OCI-LY3 (cell line): ENCODE data around the gene AHDC1.
"Not testable (repeated sequence)": the region's sequence is repeated elsewhere in the genome, so short reads cannot be mapped to it uniquely, and the experiment has no call there.

Source experiments
- EZH2phosphoT487 ChIP-seq: fragments of 200-600 bp; shearing (Covaris generic); IDR thresholded peaks from 2 replicates; pipeline ENCODE4 v1.6.1; 2018; ENCODE audit warnings: antibody characterized with exemption, mixed run types, low read depth
- TF ChIP-seq, protein P1 (sequence below): fragments of 200-600, 300-600 bp; sonication (generic); IDR thresholded peaks from 2 replicates; pipeline ENCODE4 v1.5.1; 2014; ENCODE audit warnings: antibody characterized with exemption, low read length, low read depth

DNA sequence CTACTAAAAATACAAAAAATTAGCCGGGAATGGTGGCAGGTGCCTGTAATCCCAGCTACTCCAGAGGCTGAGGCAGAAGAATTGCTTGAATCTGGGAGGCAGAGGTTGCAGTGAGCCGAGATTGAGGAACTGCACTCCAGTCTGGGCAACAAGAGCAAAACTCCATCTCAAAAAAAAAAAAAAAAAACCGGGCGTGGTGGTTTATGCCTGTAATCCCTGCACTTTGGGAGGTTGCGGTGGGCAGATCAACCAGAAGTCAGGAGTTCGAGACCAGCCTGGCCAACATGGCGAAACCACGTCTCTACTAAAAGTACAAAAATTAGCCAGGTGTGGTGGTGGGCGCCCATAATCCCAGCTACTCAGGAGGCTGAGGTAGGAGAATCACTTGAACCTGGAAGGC is 36.6 kb upstream of the AHDC1 start:
- TF ChIP-seq, protein P1, sequence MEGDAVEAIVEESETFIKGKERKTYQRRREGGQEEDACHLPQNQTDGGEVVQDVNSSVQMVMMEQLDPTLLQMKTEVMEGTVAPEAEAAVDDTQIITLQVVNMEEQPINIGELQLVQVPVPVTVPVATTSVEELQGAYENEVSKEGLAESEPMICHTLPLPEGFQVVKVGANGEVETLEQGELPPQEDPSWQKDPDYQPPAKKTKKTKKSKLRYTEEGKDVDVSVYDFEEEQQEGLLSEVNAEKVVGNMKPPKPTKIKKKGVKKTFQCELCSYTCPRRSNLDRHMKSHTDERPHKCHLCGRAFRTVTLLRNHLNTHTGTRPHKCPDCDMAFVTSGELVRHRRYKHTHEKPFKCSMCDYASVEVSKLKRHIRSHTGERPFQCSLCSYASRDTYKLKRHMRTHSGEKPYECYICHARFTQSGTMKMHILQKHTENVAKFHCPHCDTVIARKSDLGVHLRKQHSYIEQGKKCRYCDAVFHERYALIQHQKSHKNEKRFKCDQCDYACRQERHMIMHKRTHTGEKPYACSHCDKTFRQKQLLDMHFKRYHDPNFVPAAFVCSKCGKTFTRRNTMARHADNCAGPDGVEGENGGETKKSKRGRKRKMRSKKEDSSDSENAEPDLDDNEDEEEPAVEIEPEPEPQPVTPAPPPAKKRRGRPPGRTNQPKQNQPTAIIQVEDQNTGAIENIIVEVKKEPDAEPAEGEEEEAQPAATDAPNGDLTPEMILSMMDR, result not testable (repeated sequence)
- not testable (repeated sequence) for TF ChIP-seq EZH2phosphoT487
